HG03175 (cell line): Measurements from ENCODE around the gene DAAM2.

Experiments
- ATAC-seq: cut with Tn5 transposase; IDR thresholded peaks from one replicate; pipeline ENCODE4 v1.9.1; 2021; ENCODE audit warnings: mild to moderate bottlenecking, moderate library complexity; ENCODE audit not compliant: unreplicated experiment

Gene DAAM2

DNA sequence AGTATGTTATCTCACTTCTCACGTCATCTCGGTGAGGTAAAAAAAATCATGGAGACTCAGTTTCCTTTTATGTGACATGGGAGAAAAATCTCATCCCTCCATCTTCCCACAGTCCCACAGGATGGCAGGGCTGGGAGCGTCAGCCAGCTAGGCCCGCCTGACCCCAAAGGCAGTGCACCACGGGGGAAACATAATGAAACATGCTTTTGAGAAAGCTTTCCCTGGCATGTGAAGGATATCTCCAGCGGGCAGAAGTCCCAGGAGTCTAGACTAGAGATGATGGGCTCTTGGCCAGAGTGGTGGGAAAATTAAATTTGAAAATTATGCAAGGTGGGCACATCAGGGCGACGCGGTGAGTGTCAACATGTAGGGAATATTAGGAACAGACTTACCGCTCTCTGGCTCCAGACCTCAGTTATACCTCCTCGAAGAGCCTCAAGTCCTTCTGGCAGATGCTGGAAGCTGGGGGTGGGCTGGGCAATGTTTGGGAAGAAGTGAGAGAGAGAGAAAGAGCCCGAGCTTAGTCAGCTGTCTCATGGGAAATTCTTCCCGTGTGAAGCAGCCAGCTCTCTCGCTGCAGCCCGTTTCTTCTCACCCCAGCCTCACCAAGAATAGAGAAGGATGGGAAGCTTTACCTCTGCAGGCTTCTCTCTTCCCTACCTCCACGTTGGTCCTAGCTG lies 89.8 kb downstream of the DAAM2 start:
- ATAC-seq, result no peak

DNA sequence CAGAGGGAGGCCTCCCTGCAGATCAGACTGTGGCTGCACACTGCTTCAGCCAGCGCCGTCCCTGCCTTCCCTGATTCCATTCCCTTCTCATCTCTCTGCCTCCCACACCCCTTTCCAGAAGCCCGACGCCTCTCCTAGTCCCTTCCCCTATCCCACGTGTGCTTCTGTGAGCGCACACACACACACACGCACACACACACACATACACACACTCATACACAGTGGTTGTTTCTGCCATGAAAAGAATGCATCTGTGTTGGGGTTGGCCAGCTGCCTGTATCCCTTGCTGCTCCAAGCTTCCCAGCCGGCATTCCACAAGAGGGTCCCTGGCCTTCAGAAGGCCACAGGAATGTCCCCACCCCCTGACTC lies 90.3 kb downstream of the DAAM2 start:
- ATAC-seq, result no peak

DNA sequence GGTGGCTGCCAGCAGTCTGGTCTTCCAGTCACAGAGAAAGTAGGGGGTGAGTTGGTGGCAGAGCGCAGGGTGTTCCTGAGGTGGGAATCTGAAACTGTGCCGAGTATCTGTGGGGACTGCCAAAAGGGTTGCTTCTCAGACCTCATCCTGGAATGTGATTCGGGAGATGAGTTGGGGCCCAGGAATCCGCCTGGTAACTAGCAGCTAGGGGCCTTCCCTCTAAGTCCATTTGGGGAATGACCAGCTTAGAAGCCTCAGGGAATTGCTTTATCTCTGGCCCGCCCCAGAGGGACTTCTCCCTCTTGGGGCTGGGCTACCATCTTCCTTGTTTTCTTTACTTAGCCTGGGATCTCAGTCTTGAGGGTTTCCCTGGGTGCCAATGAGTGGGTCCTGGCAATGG lies 92.5 kb downstream of the DAAM2 start:
- ATAC-seq, result no peak

DNA sequence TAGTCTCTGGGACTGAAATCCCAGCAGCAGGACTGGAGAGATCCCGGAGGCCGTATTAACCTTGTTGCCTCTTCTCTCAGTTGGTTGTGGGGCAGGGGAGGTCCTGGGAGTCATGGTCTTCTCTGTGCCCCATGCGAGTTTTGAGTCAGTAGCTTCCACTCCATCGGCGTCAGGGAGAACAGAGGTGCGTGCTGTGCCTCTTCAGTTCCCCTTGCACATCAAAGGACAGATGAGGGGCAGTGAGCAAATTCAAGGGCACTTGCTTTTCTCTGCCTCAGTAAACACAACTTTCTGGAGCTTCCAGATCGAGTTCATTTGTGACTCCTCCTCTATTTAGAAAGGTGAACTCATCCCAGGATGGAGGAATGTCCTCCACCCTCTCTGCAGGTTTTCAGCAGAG lies 93.5 kb downstream of the DAAM2 start:
- ATAC-seq, result no peak

DNA sequence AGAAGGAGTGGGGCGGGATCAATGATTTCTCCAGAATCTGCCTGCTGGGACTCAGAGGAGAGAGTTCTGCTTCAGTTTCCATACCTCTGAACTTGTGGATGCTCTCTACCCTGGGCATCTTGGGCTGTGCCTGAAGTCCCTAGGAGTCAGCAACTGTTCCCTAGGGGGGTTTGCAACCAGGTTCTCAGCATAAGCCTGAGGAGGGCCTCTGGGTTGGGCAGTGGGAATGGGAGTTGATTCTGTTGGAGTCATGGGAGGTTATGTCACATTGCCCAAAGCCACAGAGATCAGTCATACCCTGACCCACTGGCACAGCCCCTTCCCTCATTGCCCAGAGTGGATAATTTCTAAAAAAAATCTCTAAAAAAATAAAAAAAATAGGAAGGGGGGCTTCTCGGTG lies 94.7 kb downstream of the DAAM2 start:
- ATAC-seq, result no peak

DNA sequence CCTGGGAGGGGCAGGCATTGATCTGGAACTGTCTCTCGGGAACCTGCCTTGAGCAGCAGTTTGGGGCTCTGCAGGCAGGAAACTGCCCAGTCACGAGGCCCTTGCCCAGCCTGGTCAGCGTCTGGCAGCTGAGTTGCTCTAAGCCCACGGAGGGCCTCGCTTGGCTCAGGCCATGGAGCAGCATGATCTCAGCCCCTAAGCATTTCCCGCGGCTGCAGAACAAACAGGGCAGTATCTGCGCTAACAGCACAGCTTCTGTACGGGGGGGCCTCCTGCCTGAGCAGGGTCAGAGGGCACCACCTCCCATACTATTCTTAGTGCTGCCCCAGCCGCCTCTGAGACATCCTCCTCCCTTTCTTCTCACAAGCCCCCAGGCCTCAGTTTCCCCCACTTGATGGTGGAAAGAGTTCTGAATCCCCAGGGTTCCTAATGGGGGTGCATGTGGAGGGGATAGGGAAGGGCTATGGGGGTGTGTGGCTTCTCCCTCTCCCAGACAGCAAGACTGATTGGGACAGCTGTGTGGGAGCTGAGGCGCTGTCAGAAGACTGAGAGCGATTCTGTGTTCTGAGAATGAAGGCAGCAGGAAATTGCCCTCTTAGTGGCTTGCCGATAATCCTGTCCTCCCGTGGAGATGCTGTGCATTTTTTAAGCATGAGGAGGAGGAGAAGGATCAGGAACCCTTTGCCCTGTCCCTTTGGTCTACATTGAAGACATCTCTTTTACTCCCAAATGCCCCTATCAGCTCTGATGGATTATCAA lies 95.7 kb downstream of the DAAM2 start:
- no peak for ATAC-seq

DNA sequence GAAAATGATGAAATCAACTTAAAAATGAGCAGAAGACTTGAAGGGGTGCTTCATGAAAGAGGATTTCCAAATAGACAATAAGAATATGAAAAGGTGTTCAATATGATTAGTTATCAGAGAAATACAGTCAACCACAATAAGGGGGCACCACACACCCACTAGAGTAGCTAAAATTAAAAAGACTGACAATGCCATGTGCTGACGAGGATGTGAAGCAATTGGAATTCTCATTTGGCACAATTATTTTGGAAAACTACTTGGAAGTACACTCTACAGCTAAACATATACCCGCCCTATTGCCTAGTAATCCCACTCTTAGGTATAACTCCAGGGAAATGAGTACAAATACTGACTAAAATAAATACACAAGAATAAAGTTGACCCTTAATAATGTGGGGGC lies 97.1 kb downstream of the DAAM2 start:
- no peak for ATAC-seq

DNA sequence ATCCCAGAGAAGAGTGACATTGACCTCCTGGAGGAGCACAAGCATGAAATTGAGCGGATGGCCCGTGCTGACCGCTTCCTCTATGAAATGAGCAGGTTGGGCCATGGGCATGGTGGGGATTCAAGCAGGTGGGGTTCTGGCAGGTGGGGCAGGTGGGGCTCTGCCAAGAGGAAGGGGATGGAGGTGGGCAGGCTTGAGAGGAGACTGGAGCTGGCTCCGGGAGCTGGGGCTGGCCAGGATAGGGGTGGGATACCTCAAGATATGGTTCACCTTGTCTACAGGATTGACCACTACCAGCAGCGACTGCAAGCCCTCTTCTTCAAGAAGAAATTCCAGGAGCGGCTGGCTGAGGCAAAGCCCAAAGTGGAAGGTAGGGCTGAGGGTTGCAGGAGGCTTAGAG lies 99.2 kb downstream of the DAAM2 start:
- ATAC-seq, result no peak

DNA sequence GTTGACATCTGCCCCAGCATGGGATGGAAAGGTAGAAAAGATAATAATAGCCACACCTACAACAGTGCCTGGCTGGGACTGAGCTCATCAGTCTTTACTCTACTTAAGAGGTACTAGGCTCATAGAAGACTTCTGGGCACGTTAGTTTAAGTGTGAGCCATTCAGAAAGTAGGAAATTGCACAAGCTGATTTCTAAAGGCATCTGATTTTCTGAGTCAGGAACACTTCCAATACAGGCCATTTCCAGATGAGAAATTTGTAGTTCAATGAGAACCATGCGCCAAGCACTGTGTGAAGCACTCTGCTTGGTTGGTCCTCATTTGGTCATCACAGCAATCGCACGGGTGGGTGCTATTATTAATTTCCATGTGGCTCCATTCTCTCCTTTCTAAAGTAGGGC lies 99.8 kb downstream of the DAAM2 start:
- ATAC-seq, result no peak

DNA sequence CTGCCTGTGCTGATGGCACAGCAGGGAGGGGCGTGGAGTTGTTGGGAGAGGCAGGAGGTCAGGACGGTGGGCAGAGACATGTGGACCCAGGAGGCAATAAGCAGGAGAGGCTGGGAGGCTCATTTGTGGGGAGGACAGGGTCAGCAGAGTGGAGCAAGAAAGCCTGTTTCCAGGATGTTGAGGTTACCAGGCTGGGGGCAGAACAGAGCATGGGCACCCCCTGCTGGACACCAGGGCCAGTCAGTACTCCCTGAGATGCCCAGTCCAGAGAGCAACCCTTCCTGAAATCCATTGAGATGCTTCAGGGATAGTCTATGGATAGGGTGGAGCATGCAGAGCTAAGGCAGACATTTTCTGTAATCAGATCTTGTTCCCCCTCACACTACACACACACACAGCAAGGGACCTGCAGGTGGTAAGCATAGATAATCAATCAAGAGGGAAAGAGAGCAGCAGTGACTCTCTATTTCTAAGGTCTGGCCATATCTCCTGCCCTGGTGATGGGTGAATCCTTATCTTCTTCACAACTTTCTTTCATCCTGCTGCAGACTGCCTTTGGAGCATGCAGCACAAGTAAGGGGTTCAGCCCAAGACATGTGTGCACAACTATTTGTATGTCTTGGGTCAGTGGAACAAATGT lies 100.4 kb downstream of the DAAM2 start:
- ATAC-seq, result no peak

DNA sequence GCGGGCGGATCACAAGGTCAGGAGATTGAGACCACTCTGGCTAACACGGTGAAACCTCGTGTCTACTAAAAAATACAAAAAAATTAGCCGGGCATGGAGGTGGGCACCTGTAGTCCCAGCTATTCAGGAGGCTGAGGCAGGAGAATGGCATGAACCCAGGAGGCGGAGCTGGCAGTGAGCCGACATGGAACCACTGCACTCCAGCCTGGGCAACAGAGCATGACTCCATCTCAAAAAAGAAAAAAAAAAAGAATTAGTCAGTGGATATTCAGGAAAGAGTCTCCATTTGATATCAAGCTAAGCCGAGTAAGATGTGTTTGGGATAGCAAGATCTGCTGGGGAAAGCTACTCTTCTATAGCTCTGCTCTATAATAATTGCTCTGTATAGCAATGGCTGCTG lies 101.1 kb downstream of the DAAM2 start:
- ATAC-seq, result no peak

DNA sequence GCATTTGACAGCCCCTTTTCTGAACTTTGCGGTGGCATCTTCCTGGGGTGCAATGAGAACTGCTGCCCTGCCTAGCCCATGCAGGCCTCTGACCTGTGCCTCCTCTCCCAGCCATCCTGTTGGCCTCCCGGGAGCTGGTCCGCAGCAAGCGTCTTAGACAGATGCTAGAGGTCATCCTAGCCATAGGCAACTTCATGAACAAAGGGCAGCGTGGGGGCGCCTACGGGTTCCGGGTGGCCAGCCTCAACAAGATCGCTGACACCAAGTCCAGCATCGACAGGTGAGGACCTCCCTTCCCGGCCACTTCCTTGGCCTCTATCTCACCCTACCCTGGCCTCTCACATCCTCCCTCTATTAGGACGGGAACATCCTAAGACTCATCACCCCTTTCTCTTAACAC lies 104.5 kb downstream of the DAAM2 start:
- no peak for ATAC-seq

DNA sequence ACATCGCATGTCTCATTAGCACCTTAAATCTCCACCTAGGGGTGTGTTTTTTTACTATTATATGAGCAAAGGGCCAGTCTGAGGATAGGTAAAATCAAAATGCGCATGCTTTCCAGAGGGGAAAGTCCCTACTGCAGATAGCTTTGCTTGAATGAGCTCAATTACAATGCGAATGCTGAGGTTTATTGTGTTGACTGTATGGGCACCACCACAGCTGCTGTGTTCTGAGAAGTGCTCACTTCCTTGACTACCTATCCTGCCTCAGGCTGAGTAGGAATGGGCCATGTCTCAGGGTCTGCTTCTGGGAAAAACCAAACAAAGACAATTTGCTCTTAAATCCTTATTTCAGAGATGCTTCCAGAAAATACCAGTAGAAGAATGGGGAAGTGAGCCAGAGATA lies 105.5 kb downstream of the DAAM2 start:
- ATAC-seq, result no peak

DNA sequence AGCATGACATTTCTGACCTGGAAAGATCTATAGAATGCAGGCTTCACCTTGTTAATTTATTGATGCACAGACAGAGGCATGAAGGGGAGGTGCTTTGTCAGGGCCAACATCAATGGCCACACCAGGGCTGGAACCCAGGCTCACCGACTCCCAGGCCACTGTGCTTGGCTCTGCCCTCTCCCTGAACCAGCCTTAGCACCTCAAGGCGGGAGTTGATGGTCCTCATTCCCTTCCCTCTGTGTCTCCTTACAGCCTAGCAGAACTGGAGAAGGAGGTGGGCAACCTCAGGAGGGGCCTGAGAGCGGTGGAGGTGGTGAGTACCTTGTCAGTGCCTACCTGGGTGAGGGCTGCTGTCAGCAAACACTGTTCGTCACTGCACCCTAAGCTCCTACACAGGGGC lies 106.4 kb downstream of the DAAM2 start:
- no peak for ATAC-seq

DNA sequence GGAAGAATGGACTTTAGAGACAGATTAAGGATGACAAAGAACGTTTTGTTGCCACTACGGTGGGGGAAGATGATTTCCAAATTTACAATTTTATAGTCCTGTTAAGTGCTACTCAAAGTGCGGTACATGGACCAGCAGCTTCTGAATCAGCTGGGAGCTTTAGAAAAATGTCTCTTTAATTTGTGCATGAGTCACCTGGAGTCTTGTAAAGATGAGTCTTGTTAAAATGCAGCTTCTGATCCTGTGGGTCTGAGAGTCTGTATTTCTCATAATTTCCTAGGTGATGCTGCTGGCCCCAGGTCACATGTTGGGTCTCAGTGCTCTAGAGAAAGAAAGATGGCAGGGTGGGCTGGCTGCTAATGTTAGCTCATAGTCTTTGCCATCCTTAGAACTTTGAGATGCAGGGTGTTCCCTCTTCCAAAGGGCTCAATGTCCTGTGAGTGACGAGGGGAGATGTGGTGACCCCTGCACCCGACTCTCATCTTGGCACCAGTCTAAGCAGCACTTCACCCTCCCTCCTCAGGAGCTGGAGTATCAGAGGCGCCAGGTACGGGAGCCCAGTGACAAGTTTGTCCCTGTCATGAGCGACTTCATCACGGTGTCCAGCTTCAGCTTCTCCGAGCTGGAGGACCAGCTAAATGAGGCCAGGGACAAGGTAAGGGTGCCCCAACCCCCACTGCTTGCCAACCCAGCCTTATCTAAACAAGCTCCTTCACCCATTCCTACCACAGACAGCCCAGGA lies 107.5 kb downstream of the DAAM2 start:
- ATAC-seq, result no peak

DNA sequence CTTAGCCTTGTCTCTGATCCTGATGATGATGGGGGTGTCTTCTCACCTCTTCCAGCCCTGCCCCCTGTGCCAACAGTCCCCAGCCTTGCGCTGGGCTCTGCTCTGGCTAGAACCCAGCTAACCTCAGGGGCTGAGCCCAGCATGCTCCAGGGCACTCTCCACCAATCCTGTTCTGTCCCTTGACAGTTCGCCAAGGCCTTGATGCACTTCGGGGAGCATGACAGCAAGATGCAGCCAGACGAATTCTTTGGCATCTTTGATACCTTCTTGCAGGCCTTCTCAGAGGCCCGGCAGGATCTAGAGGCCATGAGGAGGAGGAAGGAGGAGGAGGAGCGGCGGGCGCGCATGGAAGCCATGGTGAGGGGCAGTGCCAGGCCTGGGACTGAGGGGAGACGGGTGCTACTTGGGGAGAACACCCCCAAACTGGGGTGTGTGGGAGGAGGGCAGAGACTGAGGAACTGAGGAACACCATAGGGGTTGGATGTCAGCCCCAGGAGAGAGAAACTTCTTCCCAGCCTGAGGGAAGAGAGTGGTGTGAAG lies 109.0 kb downstream of the DAAM2 start:
- ATAC-seq, result no peak

DNA sequence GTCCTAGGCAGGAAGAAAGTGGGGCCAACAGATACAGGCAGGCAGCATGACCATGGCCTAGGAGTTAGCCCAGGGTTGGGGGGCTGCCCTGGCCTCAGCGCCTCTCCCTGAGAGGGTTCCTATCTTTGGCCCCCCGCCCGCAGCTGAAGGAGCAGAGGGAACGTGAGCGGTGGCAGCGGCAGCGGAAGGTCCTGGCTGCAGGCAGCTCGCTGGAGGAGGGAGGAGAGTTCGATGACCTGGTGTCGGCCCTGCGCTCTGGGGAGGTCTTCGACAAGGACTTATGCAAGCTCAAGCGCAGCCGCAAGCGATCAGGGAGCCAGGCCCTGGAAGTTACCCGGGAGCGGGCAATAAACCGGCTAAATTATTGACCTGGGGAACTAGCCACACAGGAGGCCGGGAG lies 109.5 kb downstream of the DAAM2 start:
- no peak for ATAC-seq

DNA sequence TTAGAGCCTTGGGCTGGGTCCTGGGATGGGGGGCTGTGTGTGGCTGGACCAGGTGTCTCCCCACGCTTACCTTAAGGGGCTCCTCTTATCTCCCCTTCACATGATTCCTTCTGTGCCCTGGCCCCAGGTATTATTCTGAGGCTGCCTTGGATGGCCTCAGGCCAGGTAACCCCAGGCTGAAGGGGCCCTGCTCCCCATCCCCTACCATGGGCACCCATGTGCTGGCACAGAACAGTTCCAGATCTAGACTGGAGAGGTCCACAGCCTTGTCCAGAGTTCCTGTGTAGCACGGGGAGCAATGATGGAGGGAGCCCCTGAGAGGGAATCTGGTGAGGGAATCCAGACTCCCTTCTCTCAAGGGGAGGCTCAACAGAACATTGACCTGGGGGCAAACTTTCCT lies 110.0 kb downstream of the DAAM2 start:
- no peak for ATAC-seq

DNA sequence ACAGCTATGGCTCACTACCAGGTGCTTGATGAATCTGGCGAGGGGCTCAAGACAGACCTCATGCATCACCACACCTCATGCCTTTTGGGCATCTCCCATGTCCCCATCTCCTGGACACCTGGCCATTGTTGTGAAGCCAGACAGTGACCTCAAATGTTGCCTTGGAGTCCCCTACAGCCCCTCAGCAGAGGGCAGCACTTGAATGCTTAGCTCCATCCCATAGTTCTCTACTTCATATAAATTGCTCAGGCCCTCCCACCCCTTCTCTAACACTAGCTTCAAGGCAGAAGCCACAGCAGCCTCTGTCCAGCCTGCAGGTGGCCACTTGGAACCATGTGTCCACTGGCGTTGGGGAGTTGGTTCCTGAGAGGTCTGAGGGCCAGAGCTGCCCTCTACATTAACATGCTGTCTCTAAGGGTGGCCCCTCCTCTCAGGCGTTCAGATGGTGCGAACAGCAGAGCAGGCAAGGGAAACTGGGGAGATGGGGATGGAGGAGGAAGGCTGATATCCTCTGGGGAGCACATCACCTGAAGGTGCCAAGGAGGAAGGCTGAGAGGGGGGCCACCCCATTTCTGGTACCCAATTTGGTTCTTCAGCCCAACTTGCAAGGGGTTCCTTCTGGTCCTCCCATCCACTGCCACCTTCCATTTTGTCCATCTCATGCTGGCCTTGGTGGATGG lies 110.8 kb downstream of the DAAM2 start:
- ATAC-seq, result no peak

DNA sequence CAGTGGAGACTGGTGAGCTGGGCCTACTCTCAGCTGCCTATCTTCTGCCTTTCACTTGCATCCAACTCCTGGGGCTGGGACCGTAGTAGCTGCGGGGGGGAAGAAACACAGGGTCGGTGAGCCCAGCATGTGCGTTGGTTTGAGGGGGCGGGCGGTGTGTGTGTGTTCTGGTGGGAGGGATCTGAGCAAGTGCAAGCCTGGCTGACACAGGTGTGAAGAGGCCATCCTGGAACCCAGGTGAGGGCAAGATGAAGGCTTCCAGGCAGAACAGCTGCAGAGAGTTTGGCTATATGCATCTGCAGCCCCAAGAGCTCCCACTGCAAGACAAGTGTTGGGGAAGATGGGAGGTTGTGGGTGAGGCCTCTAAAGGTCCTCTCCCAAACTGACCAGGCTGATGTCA lies 111.5 kb downstream of the DAAM2 start:
- ATAC-seq, result no peak
